ENCODE results near the gene CDX1. TPM values are rescaled to one million over a fixed set of nuclear protein-coding genes. Genes with fewer than 3 reads are reported as not detected.

Gene CDX1
- total RNA-seq, 1 experiment from 2014 or later = not detected

DNA sequence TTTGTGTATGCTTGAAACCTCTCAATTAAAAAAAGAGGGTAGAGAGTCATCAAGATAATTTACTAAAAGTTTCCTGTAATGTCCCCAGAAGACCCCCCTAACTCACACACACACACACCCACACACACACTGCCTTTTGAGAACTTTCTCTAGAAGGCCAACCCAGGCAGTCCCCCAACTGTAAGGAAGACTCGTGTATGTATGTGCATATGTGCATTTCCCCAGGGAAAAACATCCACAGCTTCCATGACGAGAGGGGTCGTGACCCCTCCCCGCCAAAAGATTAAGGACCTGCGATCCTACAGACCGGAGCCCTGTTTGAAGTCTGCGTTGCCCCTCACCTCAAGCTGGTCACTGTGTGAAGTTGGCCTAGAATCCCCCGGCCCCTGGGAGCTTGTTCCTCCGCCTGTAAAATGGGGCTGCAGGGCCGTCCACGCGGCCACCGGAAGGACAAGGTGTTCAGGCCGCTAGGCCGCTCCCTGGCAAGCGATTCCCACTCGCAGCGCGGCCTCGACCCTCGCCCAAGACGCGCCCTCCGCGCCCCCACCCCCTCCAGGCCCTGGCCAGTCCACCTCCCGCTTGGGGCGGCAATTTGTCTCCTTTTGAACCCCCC is 435 bp upstream of the CDX1 start:
- H3K4me3 Mint-ChIP-seq (ENCODE audit: unreplicated experiment) = no peak overlapping the region
- POLR2A ChIA-PET = interaction anchor here (0.8 kb wide), 1 partner anchor 16 kb away, joined by 4 read pairs; no protein-coding TSS in a partner anchor

DNA sequence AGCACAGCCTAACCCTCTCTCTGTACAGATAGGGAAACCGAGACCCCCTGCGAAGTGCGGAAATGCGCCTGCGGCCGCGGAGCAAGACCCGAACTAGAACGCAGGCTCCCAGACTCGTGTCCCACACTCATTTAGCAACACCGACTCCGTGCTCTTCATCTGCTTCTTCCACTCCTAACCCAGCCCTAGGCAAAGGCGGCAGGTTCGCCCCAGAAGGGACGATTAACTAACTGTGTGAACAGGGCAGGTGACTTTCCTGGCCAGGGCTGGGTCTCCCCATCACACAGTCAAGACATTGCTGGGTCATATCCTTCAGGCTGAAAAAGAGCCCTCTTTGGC is 903 bp downstream of the CDX1 start:
- Mint-ChIP-seq H3K4me1 (ENCODE audit: insufficient read depth, unreplicated experiment) (peaks cover 7% of the 10 kb centered on the region), H3K27me3 (ENCODE audit: insufficient read depth, unreplicated experiment) (peaks cover 20% of the 10 kb centered on the region), H3K27ac (ENCODE audit: low read depth, unreplicated experiment) (no peak overlapping the region), H3K4me3 (ENCODE audit: unreplicated experiment) (no peak overlapping the region), H3K36me3 (ENCODE audit: insufficient read depth, unreplicated experiment) (no peaks in the 10 kb centered on the region), H3K9me3 (ENCODE audit: unreplicated experiment) (no peaks in the 10 kb centered on the region)
- intact Hi-C loops (cut with micrococcal nuclease) = no loop called here
- TF ChIP-seq, protein P1, sequence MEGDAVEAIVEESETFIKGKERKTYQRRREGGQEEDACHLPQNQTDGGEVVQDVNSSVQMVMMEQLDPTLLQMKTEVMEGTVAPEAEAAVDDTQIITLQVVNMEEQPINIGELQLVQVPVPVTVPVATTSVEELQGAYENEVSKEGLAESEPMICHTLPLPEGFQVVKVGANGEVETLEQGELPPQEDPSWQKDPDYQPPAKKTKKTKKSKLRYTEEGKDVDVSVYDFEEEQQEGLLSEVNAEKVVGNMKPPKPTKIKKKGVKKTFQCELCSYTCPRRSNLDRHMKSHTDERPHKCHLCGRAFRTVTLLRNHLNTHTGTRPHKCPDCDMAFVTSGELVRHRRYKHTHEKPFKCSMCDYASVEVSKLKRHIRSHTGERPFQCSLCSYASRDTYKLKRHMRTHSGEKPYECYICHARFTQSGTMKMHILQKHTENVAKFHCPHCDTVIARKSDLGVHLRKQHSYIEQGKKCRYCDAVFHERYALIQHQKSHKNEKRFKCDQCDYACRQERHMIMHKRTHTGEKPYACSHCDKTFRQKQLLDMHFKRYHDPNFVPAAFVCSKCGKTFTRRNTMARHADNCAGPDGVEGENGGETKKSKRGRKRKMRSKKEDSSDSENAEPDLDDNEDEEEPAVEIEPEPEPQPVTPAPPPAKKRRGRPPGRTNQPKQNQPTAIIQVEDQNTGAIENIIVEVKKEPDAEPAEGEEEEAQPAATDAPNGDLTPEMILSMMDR (IDR thresholded peaks at IDR 0.05; ENCODE audit: unreplicated experiment) = no peak
- BruUV-seq (replicated peaks) = no TSS peak
- CTCF ChIA-PET = no interaction called here
- POLR2A ChIA-PET = no interaction called here
- DNase-seq (ENCODE audit: unreplicated experiment) = no peak

More for the DNA sequence above, 435 bp upstream of the CDX1 start:
- Mint-ChIP-seq H3K4me1 (ENCODE audit: insufficient read depth, unreplicated experiment) (peaks cover 12% of the 10 kb centered on the region), H3K9me3 (ENCODE audit: unreplicated experiment) (no peaks in the 10 kb centered on the region), H3K27me3 (ENCODE audit: insufficient read depth, unreplicated experiment) (peaks cover 20% of the 10 kb centered on the region), H3K36me3 (ENCODE audit: insufficient read depth, unreplicated experiment) (no peaks in the 10 kb centered on the region), H3K27ac (ENCODE audit: low read depth, unreplicated experiment) (no peak overlapping the region)
- no TSS peak for BruUV-seq (replicated peaks)
- no peak for DNase-seq (ENCODE audit: unreplicated experiment)
- TF ChIP-seq, protein P1 (IDR thresholded peaks at IDR 0.05; ENCODE audit: unreplicated experiment) = no peak
- CTCF ChIA-PET = interaction anchor here (0.6 to 0.9 kb wide), 2 partner anchors 184 to 997 kb away, joined by 3 read pairs; no protein-coding TSS in a partner anchor
- intact Hi-C loops (cut with micrococcal nuclease) = no loop called here

DNA sequence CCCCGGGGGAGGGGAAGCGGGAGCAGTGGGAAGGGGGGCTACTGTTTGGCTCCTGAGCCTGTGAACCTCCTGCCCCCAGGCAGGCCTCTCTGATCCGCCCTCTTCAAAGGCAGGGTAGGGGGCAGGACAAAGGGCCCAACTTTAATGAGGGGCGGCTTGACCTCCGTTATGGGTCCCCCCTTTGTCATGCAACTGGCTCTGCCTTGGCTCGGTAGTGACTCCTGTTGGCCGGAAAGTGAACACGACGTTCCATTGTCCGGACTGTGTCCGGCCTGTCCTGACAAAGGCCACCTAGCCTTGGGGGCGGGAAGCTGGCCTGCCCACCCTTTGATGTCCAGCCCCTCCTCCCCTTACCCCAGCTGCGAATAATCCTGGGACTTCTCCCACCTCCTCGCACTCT is 1.3 kb downstream of the CDX1 start:
- TF ChIP-seq, protein P1 (IDR thresholded peaks at IDR 0.05; ENCODE audit: unreplicated experiment) = peak; percentile 10
- intact Hi-C loops (cut with micrococcal nuclease) = no loop called here
- Mint-ChIP-seq H3K4me3 (ENCODE audit: unreplicated experiment) (no peak overlapping the region), H3K9me3 (ENCODE audit: unreplicated experiment) (no peaks in the 10 kb centered on the region), H3K27me3 (ENCODE audit: insufficient read depth, unreplicated experiment) (peaks cover 20% of the 10 kb centered on the region), H3K27ac (ENCODE audit: low read depth, unreplicated experiment) (no peak overlapping the region), H3K36me3 (ENCODE audit: insufficient read depth, unreplicated experiment) (no peaks in the 10 kb centered on the region), H3K4me1 (ENCODE audit: insufficient read depth, unreplicated experiment) (peaks cover 7% of the 10 kb centered on the region)
- ChIA-PET CTCF (interaction anchor here (0.8 to 1.1 kb wide), 6 partner anchors 10 to 183 kb away, joined by 3 to 5 read pairs (median 4); no protein-coding TSS in a partner anchor), POLR2A (interaction anchor here (0.7 kb wide), 1 partner anchor 290 kb away, joined by 3 read pairs; no protein-coding TSS in a partner anchor)
- DNase-seq (ENCODE audit: unreplicated experiment) = no peak
- BruUV-seq (replicated peaks) = no TSS peak

DNA sequence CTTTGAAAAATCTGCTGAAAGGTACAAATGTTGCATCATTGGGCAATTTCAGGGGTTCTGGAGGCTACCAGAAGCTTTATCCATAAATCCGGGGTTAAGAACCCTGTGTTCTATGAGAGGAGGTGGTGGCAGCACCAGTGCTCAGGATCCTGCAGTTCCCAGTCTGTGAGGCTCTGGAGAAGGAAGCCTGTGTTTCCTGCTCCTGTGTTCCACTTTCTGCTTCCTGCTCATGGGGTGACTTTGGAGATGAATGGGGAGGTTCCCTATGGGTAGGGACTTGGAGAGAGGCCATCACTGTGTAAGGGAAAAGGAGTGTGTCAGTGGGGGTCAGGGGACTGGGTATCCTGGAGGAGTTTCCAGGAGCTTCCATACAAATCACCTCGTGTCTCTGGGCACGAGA is 2.3 kb downstream of the CDX1 start:
- H3K4me3 Mint-ChIP-seq (ENCODE audit: unreplicated experiment) = no peak overlapping the region
- H3K27me3 Mint-ChIP-seq (ENCODE audit: insufficient read depth, unreplicated experiment) = peaks cover 20% of the 10 kb centered on the region
- intact Hi-C loops (cut with micrococcal nuclease) = no loop called here
- DNase-seq (ENCODE audit: unreplicated experiment) = no peak
- ChIA-PET POLR2A (no interaction called here), CTCF (interaction anchor here (0.7 to 1.1 kb wide), 9 partner anchors 10 to 388 kb away, joined by 3 to 5 read pairs (median 3); no protein-coding TSS in a partner anchor)
- H3K27ac Mint-ChIP-seq (ENCODE audit: low read depth, unreplicated experiment) = no peak overlapping the region
- H3K36me3 Mint-ChIP-seq (ENCODE audit: insufficient read depth, unreplicated experiment) = no peaks in the 10 kb centered on the region
- peaks cover 7% of the 10 kb centered on the region for H3K4me1 Mint-ChIP-seq (ENCODE audit: insufficient read depth, unreplicated experiment)
- H3K9me3 Mint-ChIP-seq (ENCODE audit: unreplicated experiment) = no peaks in the 10 kb centered on the region
- BruUV-seq (replicated peaks) = no TSS peak
- TF ChIP-seq, protein P1 (IDR thresholded peaks at IDR 0.05; ENCODE audit: unreplicated experiment) = no peak

Measured in MCF 10A (cell line).